GM12864 (cell line): ENCODE results near the gene SLC38A5.
A peak's percentile ranks its signal among the peaks of the same experiment; 100 is the strongest.

Experiments
- DNase-seq: peaks from one replicate; pipeline ENCODE4 v3.0.0-alpha.2; 2011; ENCODE audit warnings: low read depth
- H3K4me3 ChIP-seq: 2 replicates; pipeline ENCODE4 v1.5.1; 2011; ENCODE audit warnings: mild to moderate bottlenecking, low read depth, low read length, control low read depth
- TF ChIP-seq, protein P1 (sequence below): IDR thresholded peaks from 2 replicates; pipeline ENCODE4 v1.5.1; 2011; ENCODE audit warnings: low read depth, mild to moderate bottlenecking, moderate library complexity, low read length, control low read depth, inconsistent platforms; ENCODE audit errors: missing control alignments

The SLC38A5 gene

DNA sequence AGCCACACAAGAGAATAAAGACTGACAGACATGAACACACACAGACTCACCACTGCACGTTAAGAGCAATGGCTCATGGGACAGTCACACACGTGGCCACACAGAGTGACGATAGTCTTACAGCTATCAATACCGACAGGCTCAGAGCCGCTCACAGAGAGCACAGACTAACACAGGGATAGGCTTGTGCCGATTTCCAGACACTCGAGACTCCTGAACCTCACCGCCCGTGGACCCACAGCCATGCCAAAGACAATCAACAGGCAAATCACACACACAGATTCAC, 716 bp upstream of the SLC38A5 start:
- no peak overlapping the region for H3K4me3 ChIP-seq
- TF ChIP-seq, protein P1, sequence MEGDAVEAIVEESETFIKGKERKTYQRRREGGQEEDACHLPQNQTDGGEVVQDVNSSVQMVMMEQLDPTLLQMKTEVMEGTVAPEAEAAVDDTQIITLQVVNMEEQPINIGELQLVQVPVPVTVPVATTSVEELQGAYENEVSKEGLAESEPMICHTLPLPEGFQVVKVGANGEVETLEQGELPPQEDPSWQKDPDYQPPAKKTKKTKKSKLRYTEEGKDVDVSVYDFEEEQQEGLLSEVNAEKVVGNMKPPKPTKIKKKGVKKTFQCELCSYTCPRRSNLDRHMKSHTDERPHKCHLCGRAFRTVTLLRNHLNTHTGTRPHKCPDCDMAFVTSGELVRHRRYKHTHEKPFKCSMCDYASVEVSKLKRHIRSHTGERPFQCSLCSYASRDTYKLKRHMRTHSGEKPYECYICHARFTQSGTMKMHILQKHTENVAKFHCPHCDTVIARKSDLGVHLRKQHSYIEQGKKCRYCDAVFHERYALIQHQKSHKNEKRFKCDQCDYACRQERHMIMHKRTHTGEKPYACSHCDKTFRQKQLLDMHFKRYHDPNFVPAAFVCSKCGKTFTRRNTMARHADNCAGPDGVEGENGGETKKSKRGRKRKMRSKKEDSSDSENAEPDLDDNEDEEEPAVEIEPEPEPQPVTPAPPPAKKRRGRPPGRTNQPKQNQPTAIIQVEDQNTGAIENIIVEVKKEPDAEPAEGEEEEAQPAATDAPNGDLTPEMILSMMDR = no peak
- no peak for DNase-seq

DNA sequence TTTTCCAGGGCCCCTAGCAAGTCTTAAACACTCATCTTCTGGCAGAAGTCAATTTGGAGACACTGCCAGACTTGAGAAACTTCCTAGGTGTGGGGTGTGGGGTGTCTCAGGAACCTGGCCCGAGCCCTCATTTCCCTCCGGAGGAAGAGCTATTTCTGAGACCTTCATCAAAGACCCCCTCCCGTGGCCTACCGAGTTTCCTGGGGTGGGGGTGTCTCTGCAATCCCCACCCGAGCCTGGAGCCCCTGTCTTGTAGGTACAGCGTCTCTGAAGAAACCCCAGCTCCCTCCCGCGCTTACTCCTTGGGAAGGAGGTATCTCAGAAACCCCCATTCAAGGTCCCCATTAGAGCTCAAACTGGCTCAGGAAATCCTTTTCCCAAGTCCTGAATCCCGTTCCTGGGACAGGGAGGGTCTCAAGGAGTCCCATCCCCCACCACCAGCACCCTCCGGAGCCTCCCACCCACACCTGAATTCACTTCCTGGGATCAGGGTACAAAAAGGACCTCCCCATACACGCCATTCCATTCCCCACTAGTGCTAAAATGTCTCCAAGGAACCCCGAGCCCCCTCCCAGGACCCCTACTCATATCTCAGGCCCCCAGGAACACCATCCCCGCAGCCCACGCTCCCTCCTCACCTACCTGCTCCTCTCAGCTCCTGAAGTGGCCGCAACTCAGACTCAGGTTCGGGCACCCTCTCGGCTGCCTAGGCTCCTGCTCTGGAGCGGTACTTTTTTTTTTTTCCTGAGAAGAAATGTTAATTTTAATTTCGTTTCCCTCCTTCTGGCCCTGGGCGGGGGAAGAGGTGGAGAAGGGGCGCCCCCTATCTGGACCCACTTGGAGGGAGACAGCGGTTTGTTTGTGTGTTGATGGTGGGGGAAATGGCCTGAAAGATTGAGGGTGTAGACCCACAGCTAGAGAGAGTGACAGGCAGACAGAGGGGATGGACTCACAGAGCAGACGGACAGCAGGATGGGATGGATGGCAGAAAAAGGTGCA, 1.1 kb downstream of the SLC38A5 start:
- peak overlapping the region; percentile 83 for H3K4me3 ChIP-seq
- TF ChIP-seq, protein P1 = peak; percentile 36
- DNase-seq = no peak

DNA sequence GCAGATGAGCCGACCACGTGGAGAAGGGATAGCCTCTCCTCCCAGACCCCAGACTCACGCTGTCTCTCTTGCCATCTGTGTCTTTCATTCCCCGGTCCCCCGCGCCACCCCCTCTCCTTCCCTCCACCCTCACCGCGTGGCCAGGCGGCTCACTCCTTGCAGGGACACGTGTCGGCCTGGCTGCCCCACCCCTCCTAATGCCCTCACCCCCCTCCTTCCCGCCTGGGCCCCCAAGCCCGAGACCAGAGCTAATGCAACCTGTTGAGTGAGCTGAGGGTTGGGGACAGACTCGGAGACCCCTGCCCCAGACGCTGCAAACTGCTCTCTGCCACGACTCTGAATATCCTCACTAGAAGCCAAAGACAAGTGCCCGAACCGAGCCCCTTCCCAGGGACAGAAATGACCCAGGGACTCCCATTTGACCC, 1.8 kb downstream of the SLC38A5 start:
- H3K4me3 ChIP-seq = peak overlapping the region; percentile 83
- no peak for DNase-seq

DNA sequence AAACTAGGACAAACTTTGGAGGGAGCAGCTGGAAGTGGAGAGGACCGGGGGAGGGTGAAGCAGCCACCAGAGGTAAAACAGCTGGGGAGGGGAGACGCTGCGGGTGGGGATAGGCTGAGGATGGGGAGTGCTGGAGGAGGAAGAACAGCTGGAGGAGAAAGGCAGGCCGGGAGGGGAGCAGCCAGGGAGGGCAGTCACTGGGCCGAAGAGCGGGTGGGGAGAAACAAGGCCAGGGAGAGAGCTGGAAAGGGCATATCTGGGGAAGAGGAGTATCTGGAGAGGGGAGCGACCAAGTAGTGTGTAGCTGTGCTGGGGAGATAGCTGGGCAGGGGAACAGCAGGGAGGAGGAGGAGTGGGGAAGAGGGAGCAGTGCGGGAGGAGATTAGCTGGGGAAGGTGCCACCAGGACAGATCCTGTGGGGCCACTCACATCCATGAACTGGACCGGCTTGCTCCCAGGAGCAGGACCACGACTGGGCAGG, 2.7 kb downstream of the SLC38A5 start:
- H3K4me3 ChIP-seq = peak overlapping the region; percentile 83
- TF ChIP-seq, protein P1 = no peak
- DNase-seq = no peak

More for the DNA sequence above, 1.8 kb downstream of the SLC38A5 start:
- TF ChIP-seq, protein P1 = no peak

DNA sequence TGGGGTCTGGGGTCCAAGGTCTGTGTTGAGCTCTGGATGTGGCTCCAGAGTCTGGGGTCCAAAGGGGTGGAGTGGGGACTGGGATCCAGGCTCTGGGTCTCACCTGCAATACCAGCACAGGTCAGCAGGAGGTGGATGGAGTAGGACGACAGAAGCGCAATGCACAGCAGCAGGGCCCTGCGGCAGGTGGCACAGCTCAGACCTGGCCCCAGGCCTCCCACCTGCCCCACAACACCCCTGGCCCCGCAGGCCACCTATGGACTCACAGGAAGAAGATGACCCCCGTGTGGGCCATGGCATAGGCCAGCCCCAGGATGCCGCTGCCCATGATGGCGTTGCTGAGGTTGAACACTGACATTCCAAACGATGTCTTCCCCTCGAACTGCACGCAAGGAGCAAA, 3.4 kb downstream of the SLC38A5 start:
- TF ChIP-seq, protein P1 = peak; percentile 65
- DNase-seq = no peak
- H3K4me3 ChIP-seq = peak overlapping the region; percentile 83

DNA sequence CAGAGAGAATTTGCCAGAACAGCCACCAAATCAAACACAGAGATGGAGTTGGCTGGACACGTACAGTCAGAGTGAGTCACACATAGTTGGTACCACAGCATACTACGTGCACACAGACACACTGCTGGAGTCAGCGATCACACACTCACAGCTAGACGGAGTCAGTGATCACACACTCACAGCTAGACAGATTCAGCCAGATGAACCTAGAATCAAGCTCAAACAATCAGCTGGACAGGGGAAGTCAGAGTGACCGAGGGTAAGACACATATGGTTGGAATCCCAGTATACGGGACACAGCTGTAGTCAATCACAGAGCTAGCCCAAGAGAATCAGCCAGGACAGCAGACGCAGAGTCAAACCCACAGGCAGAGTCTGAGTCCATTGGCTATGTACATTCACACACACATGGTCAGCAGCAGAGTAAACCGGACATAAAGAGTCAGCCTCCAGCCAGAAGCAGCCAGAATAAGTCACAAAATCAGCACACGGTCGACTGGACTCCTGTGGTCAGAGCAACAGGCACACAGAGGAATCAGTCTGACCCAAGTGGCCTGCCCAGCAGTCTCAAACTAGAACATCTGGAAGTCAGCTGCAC, 4.6 kb downstream of the SLC38A5 start:
- TF ChIP-seq, protein P1 = no peak
- no peak overlapping the region; the same call in 1 of the 2 replicates for H3K4me3 ChIP-seq
- no peak for DNase-seq

DNA sequence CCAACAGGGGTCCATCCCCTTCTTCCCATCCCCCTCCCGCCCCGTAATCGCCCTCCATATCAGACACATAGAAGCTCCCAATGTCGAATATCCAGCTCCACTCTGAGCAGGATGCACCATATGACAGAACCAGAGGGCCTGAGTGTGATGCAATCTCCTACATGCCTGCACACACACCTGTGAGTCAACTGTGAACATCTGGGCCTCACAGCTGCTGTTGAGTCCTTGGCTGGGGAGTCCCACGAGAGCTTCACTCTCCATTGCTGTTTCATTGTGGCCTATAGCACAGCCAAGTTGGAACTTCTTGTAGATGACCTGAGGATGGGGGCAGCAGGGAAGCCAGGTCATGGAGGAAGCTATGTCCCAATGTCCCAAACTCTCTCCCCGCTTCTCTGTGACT, 8.2 kb downstream of the SLC38A5 start:
- DNase-seq = no peak
- H3K4me3 ChIP-seq = no peak overlapping the region

More for the DNA sequence above, 8.2 kb downstream of the SLC38A5 start:
- TF ChIP-seq, protein P1 = no peak
